Parietal lobe (tissue), 2 donors: Measurements from ENCODE around the gene MBLAC1. TPM values are rescaled to one million over a fixed set of nuclear protein-coding genes. Genes with fewer than 3 reads are reported as not detected.

Source experiments
- small RNA-seq: library from RNA; depleted of rRNA; stranded (forward); fragments of <200 nt; gene quantifications from one replicate; pipeline ENCODE3, GENCODE V24; 2014; ENCODE audit warnings: low replicate concordance
- total RNA-seq: library from RNA; depleted of rRNA; stranded (reverse); fragments of >200 nt; gene quantifications from one replicate; pipeline ENCODE4 v1.2.3, GENCODE V29; 2014

MBLAC1 gene, protein sequence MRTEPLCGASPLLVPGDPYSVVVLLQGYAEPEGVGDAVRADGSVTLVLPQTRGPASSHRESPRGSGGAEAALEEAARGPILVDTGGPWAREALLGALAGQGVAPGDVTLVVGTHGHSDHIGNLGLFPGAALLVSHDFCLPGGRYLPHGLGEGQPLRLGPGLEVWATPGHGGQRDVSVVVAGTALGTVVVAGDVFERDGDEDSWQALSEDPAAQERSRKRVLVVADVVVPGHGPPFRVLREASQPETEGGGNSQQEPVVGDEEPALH
- 8.1 TPM for total RNA-seq

GRCh38 chr7:100126931-100127865 is at the start of gene MBLAC1:
Gene MBLAC1 (plus strand): TSS chr7:100126967. CDS start chr7:100127396, 429 bp downstream.

DNA sequence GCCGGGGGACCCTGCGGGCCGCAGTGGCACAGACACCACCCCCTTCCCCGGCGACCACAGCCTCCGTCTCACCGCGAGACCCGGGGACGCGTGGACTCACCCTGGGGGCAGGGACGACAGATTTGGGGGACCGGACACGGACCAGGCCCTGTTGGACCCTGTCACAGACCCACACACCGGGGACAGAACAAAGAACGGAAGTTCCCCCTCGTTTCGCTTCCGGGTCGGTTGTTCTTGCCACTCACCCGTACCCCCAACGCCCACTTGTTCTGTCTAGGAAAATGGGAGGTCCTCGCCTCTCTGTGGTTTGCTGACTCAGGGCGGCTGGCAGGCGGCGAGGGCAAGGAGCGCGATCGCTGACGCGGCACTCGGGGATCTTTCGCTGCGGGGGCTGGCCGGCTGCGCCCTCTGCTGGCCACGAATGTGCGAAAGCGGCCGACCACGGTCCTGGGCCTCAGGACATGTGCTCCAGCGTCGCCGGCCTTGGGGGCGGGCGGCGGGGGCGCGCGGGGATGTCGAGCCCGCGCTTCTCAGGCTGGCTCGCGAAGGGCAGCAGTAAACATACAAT is 45.1 kb upstream of the MBLAC1 start, which contains the start of gene ZNF3:
ZNF3 (minus strand) TSS at position 189 of the 568 bp plus-strand sequence. CDS start 4,366 bp downstream, outside the sequence.

GRCh38 chr7:100088621-100089457 is 37.9 kb upstream of the MBLAC1 start, which contains the start of gene COPS6:
Gene COPS6 (plus strand): TSS chr7:100088969. CDS start chr7:100088991, 22 bp downstream.

GRCh38 chr7:100101016-100101862 is 25.5 kb upstream of the MBLAC1 start, which contains the start of the genes AP4M1 and MCM7:
Gene AP4M1 (plus strand): TSS chr7:100101643. CDS start chr7:100101715, 72 bp downstream.
Gene MCM7 (minus strand): TSS chr7:100101397. CDS start chr7:100101294, 103 bp downstream.

DNA sequence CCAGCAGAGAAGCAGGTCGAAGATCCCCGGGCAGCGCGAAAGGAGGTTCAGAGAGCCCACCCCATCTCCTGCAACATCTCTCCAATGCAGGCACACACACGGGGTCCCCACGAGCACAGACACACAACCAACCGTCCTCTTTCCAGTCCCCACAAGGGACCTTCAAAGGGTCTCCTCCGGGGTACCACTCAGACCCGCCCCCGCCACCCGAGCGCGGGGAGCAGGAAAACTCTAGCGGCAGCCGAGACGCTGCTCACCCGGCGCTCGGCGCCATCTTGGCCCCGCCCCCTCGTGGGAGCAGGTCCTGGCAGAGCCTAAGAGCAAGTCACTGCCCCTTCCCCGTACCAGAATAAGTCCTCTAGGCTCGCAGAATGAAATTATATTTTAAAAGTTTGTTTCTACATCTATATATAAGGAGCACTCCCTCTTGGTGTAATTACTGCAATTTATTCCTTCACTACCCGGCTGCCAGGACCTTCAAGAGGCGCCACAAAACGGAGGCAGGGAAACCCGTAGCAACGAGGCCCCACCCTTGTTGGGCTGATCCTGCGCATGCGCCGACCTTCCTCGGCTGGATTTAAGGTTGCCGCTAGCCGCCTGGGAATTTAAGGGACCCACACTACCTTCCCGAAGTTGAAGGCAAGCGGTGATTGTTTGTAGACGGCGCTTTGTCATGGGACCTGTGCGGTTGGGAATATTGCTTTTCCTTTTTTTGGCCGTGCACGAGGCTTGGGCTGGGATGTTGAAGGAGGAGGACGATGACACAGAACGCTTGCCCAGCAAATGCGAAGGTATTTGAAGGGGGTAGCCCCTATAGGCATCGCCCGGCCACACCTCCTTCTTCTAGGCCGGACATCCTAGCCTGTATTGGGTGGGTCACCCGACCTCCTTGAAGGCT is 7.4 kb upstream of the MBLAC1 start, which contains the start of the genes CNPY4 and TAF6:
CNPY4 (plus strand) TSS at position 563 of the 898 bp plus-strand sequence; CDS start at position 674, 111 bp downstream.
TAF6 (minus strand) TSS at position 287 of the 898 bp plus-strand sequence. CDS start 5,149 bp downstream, outside the sequence.

GRCh38 chr7:100148559-100149328 is 22.0 kb downstream of the MBLAC1 start, which contains the start of gene LAMTOR4:
Gene LAMTOR4 (plus strand): TSS chr7:100148918. CDS start chr7:100148973, 55 bp downstream.

GRCh38 chr7:100158229-100159098 is 31.7 kb downstream of the MBLAC1 start, which contains the start of gene TRAPPC14:
Gene TRAPPC14 (minus strand): TSS chr7:100158723. CDS start chr7:100158499, 224 bp downstream.

DNA sequence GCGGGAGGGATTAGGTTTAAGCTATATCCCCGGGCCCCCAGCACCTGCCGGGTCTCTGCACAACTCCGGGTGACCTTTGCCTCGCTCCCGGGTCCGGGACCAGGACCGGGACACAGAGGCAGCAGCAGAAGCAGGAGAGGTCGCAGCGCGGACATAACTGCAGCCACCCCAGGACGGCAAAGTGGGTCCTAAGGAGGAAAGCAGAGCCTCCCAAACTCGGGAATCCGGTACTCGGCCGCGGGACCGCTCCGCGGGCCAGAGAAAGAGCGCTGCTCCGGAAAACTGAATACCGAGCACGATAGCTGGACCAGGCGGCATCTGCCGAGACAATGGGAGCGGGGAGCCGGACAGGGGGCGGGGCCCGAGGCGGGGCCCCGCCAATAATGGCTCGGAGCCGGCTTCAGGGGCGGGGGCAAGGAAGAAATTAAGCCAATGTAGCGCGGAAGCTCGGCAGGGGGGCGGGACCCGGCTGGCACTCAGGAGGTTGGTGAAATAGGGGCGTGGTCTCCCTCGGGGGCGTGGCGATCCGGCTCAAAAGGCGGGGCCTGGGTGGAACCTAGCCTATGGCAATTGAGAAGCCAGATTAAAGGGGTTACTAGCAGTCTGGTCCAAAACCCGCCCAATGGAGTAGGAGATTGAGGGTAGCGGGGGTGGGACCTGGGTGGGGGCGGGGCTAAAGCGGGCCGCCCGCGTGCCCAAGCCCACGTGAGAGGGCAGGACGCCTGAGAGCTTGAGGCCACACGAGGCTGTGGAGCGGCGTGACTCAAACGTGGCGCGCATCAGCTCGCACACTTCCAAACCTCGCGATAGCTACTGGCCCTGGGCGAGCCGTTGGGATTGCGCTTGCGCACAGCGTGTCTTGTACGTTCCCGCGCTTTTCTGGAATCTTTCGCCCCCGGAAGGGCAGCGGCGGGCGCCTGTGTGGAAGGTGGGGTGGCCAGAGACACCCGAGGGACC is 50.6 kb downstream of the MBLAC1 start, which contains the start of the genes GPC2 and STAG3:
GPC2 (minus strand) TSS at position 337 of the 957 bp plus-strand sequence; CDS start at position 155, 182 bp downstream.
STAG3 (plus strand) TSS at position 874 of the 957 bp plus-strand sequence. CDS start 2,639 bp downstream, outside the sequence.

Small RNAs within 50 kb of the gene (small RNA-seq; reads per million reads assigned to genes)
- 110 reads per million, percentile 95 among the genes with 10 or more reads in this experiment for gene MIR106B
- gene MIR25, result 1,557 reads per million, percentile 99 among the genes with 10 or more reads in this experiment
- 1,097 reads per million, percentile 98 among the genes with 10 or more reads in this experiment for gene MIR93

Other genes starting within 250 kb of the MBLAC1 start
- gene OR2AE1, start 249.9 kb upstream of the MBLAC1 start, total RNA-seq, result not detected
- 20.7 TPM for gene TRIM4, start 207.4 kb upstream of the MBLAC1 start, total RNA-seq
- not detected for gene GJC3, start 197.3 kb upstream of the MBLAC1 start, total RNA-seq
- gene AZGP1, start 150.9 kb upstream of the MBLAC1 start, total RNA-seq, result not detected
- gene ZKSCAN1, start 111.4 kb upstream of the MBLAC1 start, total RNA-seq, result 87.0 TPM
- gene ZSCAN21, start 77.2 kb upstream of the MBLAC1 start, total RNA-seq, result 21.3 TPM
- 72.9 TPM for gene ZNF3, start 45.2 kb upstream of the MBLAC1 start, total RNA-seq
- gene COPS6, start 38.0 kb upstream of the MBLAC1 start, total RNA-seq, result 35.7 TPM
- gene MCM7, start 25.6 kb upstream of the MBLAC1 start, total RNA-seq, result 76.1 TPM
- gene AP4M1, start 25.3 kb upstream of the MBLAC1 start, total RNA-seq, result 29.7 TPM
- 27.9 TPM for gene TAF6, start 7.6 kb upstream of the MBLAC1 start, total RNA-seq
- 22.5 TPM for gene CNPY4, start 7.3 kb upstream of the MBLAC1 start, total RNA-seq
- gene LAMTOR4, start 22.0 kb downstream of the MBLAC1 start, total RNA-seq, result 31.0 TPM
- 19.7 TPM for gene TRAPPC14, start 31.8 kb downstream of the MBLAC1 start, total RNA-seq
- gene GAL3ST4, start 41.6 kb downstream of the MBLAC1 start, total RNA-seq, result 7.2 TPM
- gene GPC2, start 50.4 kb downstream of the MBLAC1 start, total RNA-seq, result 67.3 TPM
- 1.3 TPM for gene STAG3, start 51.0 kb downstream of the MBLAC1 start, total RNA-seq
- gene PVRIG, start 93.0 kb downstream of the MBLAC1 start, total RNA-seq, result not detected
- not detected for gene SPDYE3, start 180.7 kb downstream of the MBLAC1 start, total RNA-seq
- 35.4 TPM for gene PILRB, start 231.2 kb downstream of the MBLAC1 start, total RNA-seq
- gene PILRA, start 246.5 kb downstream of the MBLAC1 start, total RNA-seq, result 3.8 TPM